HUES6 (cell line): ENCODE results near the gene GAS6.
"Not testable (repeated sequence)": the region's sequence is repeated elsewhere in the genome, so short reads cannot be mapped to it uniquely, and the experiment has no call there.

Experiments used
- H3K27ac ChIP-seq: 2 replicates; pipeline ENCODE4 v1.7.0; 2013; ENCODE audit warnings: low read depth, mild to moderate bottlenecking, low read length, inconsistent platforms
- H3K27me3 ChIP-seq: 2 replicates; pipeline ENCODE4 v1.6.1; 2013; ENCODE audit warnings: low read length; ENCODE audit not compliant: control insufficient read depth, insufficient read depth
- H3K36me3 ChIP-seq: 2 replicates; pipeline ENCODE4 v1.6.1; 2013; ENCODE audit warnings: low read length; ENCODE audit not compliant: control insufficient read depth, insufficient read depth
- H3K4me1 ChIP-seq: 2 replicates; pipeline ENCODE4 v1.6.1; 2013; ENCODE audit warnings: low read length; ENCODE audit not compliant: control insufficient read depth, insufficient read depth
- H3K4me3 ChIP-seq: 2 replicates; pipeline ENCODE4 v1.5.1; 2013; ENCODE audit warnings: low read depth, low read length
- H3K9ac ChIP-seq: one replicate; pipeline ENCODE4 v1.6.1; 2013; ENCODE audit warnings: mild to moderate bottlenecking, low read length
- H3K9me3 ChIP-seq: 2 replicates; pipeline ENCODE4 v1.6.1; 2013; ENCODE audit warnings: low read depth, low read length; ENCODE audit not compliant: control insufficient read depth, insufficient read depth

GAS6 gene

DNA sequence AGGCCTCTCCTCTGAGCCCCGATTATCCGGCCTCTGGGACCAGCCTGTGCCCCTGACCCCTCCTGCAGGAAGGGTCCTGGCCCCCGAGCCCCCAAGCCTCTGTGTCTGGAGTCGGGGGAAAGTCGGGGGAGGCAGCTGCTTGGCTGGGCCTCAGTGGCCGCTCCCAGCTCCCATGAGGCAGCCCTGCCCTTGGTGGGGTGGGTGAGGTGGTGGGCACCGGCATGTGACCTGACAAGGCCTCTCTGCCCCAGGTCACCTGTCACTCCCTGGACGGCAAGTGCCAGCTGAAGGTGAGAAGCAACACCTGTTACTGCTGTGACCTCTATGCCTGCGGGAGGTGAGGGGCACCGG is 63.3 kb downstream of the GAS6 start:
- H3K27me3 ChIP-seq = no peaks in the 10 kb centered on the region

DNA sequence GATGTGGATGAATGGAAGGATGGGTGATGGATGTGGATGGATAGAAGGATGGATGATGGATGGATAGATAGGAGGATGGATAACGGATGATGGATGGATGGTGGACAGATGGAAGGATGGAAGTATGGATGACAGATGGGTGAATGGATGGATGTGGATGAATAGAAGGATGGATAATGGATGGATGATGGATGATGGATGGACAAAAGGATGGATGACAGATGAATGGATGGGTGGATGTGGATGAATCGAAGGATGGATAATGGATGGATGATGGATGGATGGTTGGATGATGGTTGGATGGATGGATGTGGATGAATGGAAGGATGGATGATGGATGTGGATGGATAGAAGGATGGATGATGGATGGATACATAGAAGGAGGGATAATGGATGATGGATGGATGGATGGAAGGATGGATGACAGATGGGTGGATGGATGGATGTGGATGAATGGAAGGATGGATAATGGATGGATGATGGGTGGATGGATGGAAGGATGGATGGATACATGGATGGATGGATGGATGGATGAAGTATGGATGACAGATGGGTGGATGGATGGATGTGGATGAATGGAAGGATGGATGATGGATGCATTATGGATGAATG is 65.6 kb downstream of the GAS6 start:
- Histone ChIP-seq H3K9me3 (no peaks in the 10 kb centered on the region), H3K27ac (no peak overlapping the region), H3K9ac (no peak overlapping the region), H3K4me1 (peaks cover 7% of the 10 kb centered on the region; the same call in 1 of the 2 replicates), H3K4me3 (no peak overlapping the region), H3K27me3 (no peaks in the 10 kb centered on the region), H3K36me3 (no peaks in the 10 kb centered on the region)

More for the DNA sequence above, 63.3 kb downstream of the GAS6 start:
- Histone ChIP-seq H3K4me3 (no peak overlapping the region), H3K36me3 (no peaks in the 10 kb centered on the region), H3K4me1 (peaks cover 7% of the 10 kb centered on the region; the same call in 1 of the 2 replicates), H3K9me3 (no peaks in the 10 kb centered on the region), H3K27ac (no peak overlapping the region), H3K9ac (no peak overlapping the region)

DNA sequence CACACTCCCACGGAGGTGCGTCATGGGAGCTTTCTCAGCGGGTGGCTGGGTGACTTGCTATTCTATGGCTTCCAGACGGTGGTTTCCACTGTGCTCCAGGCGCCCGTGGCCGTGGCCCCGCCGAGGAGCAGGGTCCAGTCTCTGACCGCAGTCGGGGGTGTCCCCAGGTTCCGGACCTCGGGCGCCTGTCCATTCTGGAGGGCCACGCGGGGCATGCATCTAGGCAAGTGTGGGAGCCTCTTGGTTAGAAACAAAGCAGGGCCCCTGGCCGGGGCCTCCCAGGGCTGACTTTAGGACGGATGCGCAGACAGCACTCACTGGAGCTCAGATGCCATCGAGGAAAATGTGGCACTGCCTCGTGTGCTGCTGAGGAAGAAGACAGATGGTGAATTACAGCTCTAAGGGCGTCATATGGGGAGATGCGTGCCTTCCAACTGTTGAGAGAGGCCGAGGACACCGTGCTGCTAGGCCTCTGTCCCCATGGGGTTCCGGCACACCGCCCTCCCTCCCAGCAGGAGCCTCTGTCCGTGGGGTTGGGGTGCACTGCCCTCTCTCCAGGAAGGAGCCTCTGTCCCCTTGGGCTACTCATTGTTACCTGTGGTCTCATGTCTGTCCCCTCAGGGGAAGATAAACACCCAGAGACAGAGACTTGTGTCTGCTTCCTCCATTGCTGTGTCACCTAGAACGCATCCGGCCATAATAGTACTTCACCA is 66.8 kb downstream of the GAS6 start:
- H3K4me1 ChIP-seq = peaks cover 3% of the 10 kb centered on the region; the same call in 1 of the 2 replicates

DNA sequence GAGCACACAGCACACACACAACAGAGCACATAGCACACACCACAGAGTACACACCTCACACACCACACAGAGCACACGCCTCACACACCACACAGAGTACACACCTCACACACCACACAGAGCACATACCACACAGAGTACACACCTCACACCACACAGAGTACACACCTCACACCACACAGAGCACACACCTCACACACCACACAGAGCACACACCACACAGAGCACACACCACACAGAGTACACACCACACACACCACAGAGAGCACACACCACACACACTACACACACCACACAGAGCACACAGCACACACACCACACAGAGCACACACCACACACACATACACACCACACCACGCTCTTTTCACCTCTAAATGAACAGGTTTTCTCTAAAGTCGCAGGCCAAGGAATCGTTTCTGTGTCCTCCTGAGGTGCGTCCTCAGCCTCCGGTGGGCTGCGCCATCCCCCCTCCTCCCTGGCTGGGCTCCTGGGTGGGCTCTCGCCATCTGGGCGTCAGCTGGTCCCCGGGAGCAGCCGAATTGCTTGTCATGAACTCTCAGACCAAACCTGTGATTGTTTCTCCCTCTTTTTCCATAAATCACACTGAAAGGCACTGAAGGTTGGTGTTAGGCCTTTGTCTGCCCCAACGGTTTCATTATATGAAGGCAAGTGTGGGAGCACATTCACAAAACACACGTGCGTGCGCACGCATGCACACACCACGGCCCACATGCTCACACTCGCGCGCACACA is 67.5 kb downstream of the GAS6 start:
- Histone ChIP-seq H3K4me3 (no peak overlapping the region), H3K27ac (no peak overlapping the region), H3K4me1 (no peaks in the 10 kb centered on the region), H3K36me3 (no peaks in the 10 kb centered on the region), H3K27me3 (no peaks in the 10 kb centered on the region), H3K9ac (no peak overlapping the region), H3K9me3 (no peaks in the 10 kb centered on the region)

More for the DNA sequence above, 66.8 kb downstream of the GAS6 start:
- Histone ChIP-seq H3K9me3 (no peaks in the 10 kb centered on the region), H3K4me3 (no peak overlapping the region), H3K27ac (no peak overlapping the region), H3K9ac (no peak overlapping the region), H3K27me3 (no peaks in the 10 kb centered on the region), H3K36me3 (no peaks in the 10 kb centered on the region)

DNA sequence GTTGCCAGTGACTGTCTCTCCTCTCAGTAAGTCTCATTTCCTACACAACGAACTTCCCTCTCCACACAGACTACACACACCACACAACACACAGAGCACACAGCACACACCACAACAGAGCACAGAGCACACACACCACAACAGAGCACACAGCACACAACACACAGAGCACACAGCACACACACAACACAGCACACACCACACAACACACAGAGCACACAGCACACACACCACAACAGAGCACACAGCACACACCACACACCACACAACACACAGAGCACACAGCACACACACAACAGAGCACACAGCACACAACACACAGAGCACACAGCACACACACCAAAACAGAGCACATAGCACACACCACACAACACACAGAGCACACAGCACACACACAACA is 68.5 kb downstream of the GAS6 start:
- not testable (repeated sequence) for H3K4me1 ChIP-seq, H3K9me3 ChIP-seq, H3K27me3 ChIP-seq, H3K36me3 ChIP-seq, H3K27ac ChIP-seq, H3K4me3 ChIP-seq, H3K9ac ChIP-seq

DNA sequence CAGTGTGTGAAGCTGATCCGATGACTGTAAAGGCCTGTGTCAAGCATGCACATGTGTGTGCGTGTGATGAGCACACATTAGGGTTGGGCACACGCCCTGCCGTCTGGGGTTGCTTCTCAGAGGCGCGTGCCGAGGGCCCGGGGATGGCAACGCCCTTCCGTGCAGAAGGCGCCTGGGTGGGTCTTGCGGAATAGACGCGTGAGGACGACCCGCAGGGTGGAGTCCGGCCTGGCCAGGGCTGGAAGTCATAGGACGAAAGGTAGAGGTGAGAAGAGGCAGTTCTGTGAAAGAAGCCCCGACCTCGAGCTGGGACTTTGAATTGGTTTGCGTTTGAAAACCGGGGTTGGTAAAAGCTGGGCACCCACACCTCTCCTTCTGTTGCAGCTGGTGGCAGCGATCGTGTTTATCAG is 69.1 kb downstream of the GAS6 start:
- Histone ChIP-seq H3K9me3 (no peaks in the 10 kb centered on the region), H3K27ac (no peak overlapping the region), H3K4me1 (no peaks in the 10 kb centered on the region), H3K4me3 (no peak overlapping the region), H3K36me3 (no peaks in the 10 kb centered on the region), H3K9ac (no peak overlapping the region), H3K27me3 (no peaks in the 10 kb centered on the region)

DNA sequence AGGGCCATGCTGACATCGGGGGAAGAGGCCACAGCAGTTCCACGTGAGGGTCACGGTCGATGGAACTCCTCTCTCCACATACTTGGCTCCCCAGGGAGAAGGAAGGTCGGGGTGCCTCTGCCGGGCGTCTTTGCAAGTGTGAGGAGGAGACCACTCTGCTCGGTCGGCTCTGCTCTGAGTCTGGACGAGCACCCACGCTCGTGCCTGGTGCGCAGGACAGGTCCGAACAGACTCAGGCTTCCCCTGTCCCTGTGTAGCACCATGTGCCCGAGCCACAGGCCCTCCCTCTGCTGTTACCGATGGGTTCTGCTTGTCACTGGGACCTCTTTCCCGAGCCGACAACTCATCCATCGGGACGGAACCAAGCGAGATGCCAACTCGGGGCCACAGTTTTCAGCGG is 69.8 kb downstream of the GAS6 start:
- Histone ChIP-seq H3K27me3 (no peaks in the 10 kb centered on the region), H3K4me1 (no peaks in the 10 kb centered on the region), H3K36me3 (no peaks in the 10 kb centered on the region), H3K9me3 (no peaks in the 10 kb centered on the region), H3K9ac (no peak overlapping the region), H3K4me3 (no peak overlapping the region), H3K27ac (no peak overlapping the region)

DNA sequence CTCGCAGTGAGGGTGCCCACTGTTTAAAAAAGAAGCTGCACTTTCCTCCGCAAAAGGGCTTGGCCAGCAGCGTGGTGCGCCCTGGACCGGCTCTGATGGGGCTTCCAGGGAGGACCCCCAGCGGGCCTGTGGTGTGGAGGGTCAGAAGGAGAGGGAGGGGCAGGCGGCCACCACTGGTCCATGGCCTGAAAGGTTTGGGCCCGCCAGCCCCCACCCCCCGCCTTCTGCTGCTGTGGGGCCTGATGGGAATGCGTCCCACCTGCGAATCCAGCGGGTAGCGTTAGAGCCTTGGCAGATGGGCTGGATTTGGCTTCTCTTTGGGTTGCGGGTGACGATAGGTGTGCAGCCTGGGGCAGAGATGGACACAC is 70.2 kb downstream of the GAS6 start:
- Histone ChIP-seq H3K9ac (no peak overlapping the region), H3K4me3 (no peak overlapping the region), H3K27ac (no peak overlapping the region), H3K4me1 (no peaks in the 10 kb centered on the region), H3K9me3 (no peaks in the 10 kb centered on the region), H3K27me3 (no peaks in the 10 kb centered on the region), H3K36me3 (no peaks in the 10 kb centered on the region)

DNA sequence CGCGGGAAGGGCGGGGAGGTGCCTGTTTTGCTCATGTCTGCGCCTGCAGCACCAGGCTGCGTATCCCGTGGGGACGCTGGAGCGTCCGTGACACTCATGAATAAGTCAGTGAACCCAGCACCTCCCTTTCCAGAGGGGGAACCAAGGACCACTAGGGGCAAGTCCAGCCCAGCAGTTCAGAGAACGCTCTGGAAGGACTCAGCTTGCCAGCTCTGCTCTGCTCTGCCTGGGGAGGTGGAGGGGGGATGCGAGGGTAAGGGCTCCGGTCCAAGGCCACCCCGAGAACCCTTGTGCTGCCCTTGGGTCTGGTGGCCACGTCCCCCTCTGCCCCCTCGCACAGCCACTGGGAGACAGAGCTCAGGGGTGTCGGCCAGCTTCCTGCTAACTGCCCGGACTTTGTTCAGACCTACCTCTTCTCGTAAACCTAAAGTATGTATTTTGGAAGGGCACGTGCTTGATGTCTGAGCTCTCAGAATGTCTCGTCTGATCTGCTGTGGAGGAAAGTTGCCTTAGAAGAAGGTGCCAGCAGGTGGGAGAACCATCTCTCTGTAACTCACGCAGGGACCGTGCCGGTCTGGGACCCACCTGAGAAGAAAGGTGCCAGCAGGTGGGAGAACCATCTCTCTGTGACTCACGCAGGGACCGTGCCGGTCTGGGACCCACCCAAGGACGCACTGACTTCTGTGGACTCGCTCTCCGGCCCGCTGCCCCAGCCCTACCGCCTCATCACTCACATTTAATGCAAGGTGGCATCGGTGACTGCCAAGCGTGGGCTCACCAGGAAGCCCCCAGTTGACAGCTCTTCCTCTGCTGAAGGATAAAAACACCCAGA is 70.8 kb downstream of the GAS6 start:
- Histone ChIP-seq H3K9ac (no peak overlapping the region), H3K27me3 (no peaks in the 10 kb centered on the region), H3K4me3 (no peak overlapping the region), H3K9me3 (no peaks in the 10 kb centered on the region), H3K36me3 (no peaks in the 10 kb centered on the region), H3K27ac (no peak overlapping the region), H3K4me1 (no peaks in the 10 kb centered on the region)

DNA sequence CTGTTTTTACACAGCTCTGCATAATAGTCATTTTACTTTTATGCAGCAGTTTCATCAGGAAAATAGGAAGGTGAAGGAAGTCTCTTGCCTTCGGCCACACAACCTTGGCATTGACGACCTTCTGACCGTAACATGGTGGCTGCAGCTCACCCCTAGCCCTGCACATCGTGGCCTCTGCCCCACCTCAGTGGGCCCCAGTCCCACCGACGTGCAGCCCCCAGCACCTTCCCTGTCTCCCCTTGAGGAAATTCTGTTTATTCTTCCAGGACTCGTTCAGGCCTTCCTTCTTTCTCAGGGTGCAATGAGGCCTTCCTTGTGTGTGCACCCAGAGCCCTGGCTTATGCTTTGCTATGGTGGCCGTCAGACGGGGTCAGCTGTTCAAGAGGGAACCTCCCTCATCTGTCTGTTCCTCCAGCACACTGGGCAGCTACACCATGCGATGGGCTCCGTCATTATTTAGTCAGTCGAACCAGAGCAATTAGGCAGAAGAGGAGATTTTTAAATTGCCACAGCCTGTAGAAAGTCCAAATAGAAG is 71.6 kb downstream of the GAS6 start:
- Histone ChIP-seq H3K4me3 (no peak overlapping the region), H3K27ac (no peak overlapping the region), H3K4me1 (no peaks in the 10 kb centered on the region), H3K36me3 (no peaks in the 10 kb centered on the region), H3K9ac (no peak overlapping the region), H3K27me3 (no peaks in the 10 kb centered on the region), H3K9me3 (no peaks in the 10 kb centered on the region)
